SK-N-MC (cell line): Measurements from ENCODE around the gene ZFR2.

Experiments
- EZH2 ChIP-seq: fragments of 200-600 bp; sonication (generic); IDR thresholded peaks from one replicate; pipeline ENCODE4 v1.6.1; 2017; ENCODE audit warnings: antibody characterized with exemption
- POLR2AphosphoS5 ChIP-seq: IDR thresholded peaks from 2 replicates; pipeline ENCODE4 v1.6.1; 2012; ENCODE audit warnings: mild to moderate bottlenecking, low read depth, low read length, borderline replicate concordance

- TF ChIP-seq POLR2AphosphoS5, result no peak
- no peak for TF ChIP-seq EZH2
Observed at GRCh38 chr19:3775831-3776230, 93.0 kb downstream of the ZFR2 start.
